NCI-H2107 treated with DMSO at 0.1 percent for 48 hours (cell line): ENCODE results near the gene DUSP3.
A peak's percentile ranks its signal among the peaks of the same experiment; 100 is the strongest.

Experiments used
- DNase-seq: peaks from one replicate; lab custom pipeline; 2025; ENCODE audit not compliant: unreplicated experiment; lab: John Stamatoyannopoulos, UW

Gene DUSP3

DNA sequence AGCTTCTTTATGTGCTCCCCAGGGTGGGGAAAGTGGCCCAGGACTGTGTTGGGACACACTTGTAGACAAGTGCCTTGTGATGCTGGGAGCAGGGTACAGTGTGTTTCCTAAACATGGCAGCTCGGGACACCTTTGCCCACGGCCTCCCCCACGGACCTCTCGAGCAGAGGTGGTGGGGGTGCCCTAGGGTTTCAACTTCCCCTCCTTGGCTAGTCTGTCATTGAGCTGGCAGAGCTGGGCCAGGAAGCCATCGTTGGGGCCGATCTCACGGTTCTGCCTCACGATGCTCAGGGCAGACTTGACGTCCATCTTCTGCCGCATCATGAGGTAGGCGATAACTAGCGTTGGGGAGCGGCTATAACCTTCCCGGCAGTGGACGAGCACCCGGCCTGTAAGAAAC lies 9.4 kb downstream of the DUSP3 start:
- no peak for DNase-seq

DNA sequence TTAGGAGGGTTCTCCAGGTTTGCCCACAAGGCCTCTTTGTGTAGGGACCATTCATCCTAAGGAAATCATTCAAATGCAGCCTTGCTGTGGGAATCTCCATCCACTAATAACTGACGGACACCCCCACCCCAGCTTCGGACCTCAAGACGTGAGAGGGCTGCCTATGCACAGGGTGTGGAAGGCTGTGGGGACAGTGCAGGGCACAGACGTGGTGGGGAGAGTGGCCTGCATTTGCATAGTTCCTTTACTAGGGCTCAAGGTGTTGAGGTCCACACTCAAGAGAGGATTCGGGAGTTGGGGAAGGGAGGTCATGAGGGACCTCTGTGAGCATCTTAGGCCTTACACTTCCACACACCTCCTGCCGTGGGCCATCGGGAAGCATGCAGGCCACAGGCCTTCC lies 9.8 kb downstream of the DUSP3 start:
- no peak for DNase-seq

DNA sequence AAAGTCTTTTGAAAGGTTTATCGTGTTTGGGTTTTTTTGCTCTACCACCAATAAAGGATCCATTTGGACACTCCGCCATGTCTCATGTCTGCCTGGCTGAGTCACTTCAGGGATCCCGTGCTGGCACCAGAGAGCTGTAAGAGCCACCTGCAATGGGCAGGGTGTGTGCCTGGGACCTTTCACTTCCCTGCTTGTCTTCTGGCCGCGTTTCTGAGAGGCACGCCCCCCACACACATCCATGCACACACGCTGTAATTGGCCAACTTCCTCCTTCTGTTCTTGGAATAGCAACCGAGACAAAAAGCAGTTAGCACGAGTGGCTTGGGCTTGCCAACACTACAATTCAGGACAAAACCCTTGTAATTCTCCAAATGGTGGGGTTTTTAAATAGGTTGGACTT lies 10.4 kb downstream of the DUSP3 start:
- no peak for DNase-seq

DNA sequence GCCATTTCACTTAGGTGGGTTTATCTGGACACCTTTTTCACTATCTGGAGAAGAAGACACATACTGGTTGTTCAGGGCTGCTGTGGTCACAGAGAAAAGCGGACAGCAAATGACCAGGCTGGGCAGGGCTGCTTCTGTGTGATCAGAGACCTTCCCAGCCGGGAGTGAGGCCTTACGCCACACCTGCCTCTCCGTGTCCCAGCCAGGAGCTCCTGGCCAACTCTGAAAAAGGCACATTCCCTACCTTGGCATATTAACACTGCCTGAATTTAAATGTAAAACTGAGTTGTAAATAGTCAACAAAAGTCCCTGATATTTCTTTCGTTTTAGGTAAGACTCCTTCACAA lies 11.1 kb downstream of the DUSP3 start:
- DNase-seq = no peak

DNA sequence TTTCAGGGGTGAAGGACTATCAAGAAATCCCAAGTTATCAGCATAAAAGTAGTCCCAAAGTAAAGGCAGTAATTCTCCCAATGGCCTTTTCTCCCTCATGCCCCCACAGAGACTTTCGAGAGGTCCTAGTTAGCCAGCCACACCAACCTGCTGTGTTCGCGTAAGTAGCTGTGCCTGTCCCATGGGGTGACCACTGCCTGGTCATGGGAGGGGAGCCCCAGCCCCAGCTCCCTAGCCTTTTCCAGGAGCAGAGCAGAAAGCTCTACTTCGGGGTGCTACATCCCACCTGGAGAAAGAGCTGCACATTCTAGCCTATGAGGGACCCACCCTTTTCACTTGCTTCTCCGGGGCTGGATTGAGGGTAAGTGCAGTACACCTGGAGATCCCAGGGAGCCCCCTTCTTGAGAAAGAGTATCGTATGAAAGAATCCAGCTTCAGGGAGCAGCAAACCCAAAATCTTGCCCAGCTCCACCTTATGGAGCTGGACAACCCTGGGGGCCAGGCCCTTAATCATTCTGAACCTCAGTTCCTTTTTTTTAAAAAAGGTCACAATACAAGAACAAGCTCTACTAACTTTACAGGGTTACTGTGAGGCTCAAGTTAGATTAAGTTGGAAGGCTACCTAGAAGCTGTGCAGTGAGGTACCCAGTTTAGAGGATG lies 11.6 kb downstream of the DUSP3 start:
- DNase-seq = no peak

DNA sequence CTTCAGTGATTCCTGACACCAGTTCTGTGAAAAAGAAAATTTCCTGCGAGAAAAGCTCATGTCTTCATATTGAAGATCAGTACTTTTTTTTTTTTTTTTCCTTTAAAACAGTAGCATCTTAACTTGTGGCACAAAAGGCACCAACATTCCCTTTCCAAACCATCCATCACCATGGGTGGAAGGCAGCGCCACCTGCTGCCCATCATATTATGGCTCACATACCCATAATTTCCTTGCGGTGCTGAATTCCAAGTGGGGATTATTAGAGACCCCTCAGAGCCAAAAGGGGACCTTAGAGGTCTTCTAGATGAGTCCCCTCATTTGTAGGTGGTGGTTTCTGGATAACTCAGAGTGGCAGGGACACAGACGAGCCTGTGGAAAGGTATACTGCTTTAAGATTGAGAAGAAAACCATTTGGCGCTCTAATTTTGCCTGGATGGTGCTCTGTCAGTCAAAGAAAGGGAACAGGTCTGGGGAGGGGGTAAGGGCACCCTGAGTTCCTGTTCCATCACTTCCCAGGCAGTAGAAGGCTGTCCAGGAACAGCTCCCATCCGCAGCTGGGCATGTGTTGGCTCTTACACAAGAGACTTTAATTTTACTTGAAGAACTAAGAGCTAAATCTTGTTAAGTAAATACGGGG lies 12.2 kb downstream of the DUSP3 start:
- DNase-seq = no peak

DNA sequence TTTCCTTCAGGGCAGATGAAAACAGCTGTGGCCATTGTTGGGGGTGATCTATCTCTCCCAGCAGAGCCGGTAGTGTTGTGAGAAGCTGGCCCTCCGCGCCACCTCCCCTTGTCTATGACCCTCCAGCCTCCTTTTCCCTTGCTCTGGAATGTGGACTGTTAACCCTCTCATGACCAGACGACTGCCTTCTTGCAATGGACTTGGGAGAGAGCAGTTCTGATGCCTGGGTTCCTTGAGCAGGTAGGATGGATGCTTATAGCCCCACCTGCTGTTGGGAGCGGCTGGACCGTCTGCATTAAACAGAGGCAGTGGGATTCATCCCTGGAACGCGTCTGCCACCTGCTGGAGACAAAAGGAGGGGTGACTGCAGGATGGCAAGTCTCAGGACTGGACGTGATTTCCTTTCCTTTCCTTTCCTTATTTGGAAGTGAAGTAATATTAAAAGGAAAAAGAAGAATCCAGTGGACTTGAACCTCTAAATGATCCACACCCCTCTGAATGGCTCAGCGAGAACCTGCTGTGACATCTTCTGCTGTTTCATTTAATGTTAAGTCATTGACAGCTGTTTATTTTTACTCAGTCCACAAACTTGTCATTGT lies 18.4 kb downstream of the DUSP3 start:
- DNase-seq = peak; percentile 58

DNA sequence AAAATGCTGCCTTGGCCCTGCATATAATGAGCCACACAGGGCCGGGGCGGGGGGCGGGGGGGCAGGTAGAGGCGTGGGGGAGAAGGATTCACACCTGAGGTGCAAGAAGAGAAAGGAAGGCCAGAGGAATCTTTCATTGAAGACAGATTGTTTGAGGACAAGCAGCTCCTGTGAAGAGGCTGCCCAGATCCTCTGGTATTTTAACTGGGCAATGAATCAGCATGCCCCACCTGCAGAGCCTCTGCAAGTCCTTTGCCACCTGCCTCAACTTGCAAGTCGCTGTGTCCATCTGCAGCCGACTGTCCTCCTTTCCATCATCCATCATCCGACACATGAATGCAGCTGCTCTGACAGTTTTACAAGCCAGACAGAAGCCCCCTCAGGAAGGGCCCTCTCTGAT lies 18.9 kb downstream of the DUSP3 start:
- no peak for DNase-seq

DNA sequence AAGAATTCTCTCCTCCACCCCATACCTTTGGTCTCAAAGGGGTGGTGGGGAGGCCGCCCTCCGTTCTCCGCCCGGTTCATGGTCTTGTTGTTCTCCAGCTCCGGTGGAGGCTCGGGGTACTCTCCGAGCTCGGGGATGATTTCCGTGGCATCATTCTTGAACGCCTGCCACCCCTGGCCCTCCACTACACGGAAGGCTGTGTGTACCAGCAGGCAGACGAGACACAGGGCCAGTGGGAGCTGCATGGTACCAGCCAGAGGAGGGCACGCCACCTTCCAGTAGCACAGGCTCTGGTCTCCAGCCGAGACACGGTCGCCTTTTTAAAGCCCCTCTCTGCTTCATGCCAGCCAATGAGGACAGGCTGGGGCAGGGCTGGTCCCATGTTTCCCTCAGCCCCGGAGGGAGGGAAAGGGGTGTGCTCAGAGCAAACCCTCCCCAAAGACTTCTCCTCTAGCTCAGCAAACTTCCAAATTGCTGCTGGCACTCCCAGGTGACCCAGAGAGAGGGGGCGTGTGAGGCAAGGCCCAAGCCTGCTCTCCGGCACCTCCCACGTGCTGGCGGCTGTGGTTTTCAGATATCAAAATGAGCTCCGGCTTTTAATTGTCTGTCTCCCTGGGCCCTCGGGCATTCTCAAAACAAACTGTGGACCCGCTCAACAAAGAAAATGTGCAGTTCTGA lies 20.1 kb downstream of the DUSP3 start, which contains the start of gene SOST:
SOST (minus strand) TSS at position 295 of the 678 bp plus-strand sequence; CDS start at position 245, 50 bp downstream.
- DNase-seq = no peak

DNA sequence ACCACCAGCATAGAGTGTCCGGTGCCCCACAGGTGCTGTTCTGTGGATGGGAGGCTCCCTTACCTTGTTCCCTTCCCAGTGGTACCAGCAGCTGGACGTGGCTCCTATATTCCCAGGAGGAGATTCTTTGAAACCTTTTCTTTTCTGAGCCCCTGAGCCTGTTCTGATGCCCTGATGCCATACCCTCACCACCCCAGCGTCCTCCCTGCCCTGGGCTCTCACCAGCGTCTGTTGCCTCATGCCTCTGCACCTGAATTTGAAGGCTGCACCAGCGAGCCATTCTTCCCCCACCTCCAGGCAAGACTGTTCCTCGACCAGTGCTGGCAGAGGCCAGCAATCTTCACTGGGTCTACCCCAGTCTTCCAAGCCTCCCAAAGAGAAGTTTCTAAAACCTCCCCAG lies 20.7 kb downstream of the DUSP3 start:
- DNase-seq = no peak

DNA sequence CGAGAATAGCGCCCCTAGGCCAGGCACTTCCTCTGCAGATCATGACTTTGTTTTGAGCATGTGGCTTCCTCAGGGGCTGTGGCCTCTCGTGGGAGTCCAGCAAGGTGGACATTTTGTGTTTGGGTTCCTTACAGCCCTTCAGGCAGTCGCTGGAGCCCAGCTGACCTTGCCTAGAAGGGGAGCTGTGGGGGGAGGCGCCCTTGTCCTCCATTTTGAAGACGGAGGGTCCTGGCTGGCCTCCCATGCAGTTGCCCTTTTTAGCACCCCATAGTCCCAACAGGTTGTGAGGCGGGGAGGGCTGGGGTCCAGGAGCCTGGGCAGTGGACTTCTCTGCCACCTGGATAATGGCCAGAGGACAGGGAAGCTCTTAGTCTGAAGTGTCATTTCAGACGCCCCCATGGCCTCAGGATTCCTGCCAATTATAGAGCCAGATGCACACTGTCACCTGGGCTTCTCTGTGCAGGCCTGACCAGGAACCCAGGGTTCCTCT lies 21.6 kb downstream of the DUSP3 start:
- DNase-seq = no peak

DNA sequence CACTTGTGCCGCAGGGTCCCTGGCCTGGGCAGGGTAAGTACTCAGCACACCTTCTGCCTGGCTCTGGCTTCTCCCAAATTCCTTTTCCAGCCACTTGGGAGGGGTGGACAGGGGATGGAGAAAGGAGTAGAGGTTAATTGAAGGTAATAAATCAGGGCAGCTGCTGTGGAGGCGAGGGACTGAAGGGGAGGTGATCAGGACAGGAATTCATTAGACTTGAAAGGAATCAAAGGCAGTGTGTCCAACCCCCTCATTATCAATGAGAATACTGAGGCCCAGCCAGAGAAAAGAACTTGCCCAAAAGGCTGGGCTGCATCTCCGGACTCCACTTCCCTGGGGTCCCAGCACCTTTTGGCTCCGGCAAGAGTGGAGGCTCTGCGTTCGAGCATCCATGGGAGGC lies 22.6 kb downstream of the DUSP3 start:
- no peak for DNase-seq

DNA sequence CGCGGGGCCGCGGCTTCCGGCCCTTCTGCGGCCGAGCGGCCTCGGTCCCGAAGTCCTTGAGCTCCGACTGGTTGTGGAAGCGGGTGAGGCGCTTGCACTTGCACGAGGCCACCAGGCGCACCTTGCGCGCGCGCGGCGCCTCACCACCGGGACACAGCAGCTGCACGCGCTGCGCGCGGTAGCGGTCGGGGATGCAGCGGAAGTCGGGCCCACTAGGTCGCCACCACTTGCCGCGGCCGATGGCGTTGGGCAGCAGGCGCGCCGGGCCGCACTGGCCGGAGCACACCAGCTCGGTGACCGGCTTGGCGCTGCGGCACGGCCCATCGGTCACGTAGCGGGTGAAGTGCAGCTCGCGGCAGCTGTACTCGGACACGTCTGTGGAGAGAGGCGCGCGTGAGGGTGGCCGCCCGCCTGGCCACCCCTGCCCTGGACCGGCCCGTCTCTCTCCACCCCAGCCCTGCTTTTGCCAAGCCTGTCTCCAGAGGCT lies 23.3 kb downstream of the DUSP3 start:
- no peak for DNase-seq

DNA sequence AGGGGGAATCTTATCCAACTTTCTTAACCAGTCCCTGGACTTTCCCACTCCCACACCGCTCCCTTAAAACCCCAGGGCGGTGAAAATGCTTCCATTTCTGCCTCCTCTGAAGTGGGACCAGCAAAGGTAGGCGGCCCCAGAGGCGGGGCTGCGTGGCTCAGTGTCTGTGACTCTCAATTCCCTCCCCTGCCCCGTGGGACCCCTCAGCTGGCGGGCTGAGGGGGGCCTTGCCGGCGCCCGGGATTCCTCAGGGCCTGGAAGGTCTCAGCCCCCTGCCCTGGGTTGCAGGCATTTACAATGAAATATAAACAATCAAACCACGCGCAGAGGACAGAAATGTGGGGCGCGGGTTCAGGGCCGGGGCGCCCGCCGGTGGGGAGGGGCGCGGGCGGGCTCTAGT lies 23.8 kb downstream of the DUSP3 start:
- no peak for DNase-seq

DNA sequence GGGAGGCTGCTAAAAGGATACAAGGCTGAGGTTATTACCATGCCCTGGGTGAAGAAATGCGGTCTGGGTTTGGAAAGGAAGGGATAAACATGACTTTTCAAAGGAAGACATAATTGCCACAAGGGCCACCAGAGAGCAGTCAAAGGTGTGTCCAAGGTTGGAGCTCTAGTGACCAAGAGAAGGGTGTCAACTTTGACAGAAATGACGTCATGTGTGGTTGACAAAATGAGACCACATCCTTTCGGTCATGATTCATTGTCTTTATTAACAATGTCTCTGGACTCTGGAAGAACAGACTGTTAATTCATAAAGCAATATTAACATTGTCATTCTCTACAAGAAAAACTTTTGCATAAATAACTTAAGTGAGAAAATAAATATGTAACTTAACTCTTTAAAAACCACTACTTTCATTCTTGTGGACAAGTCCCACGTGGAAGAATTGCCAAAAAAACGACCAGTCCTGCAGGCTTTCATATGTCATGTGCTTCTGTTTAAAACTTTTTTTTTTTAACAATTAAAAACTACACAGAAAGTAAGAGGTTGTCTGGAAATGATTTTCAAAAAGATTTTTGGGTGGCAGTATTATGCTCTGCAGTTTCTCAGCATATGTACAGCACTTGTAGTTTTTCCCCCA lies 25.2 kb downstream of the DUSP3 start:
- DNase-seq = no peak

DNA sequence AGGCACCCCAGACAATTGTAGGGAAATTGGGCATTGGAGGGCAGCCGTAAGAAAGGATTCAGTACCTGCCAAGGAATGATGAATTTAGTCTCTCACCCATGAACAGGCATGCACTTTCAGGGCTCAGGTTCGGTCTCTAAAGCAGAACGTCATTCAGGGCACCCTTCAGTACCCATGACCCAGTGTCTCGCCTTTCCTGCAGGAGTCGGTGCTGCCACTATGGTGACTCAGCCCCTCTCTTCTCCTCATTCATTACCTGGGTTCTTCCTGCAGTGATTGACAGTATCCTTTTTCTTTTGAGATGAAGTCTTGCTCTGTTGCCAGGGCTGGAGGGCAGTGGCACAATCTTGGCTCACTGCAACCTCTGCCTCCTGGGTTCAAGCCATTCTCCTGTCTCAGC lies 28.6 kb downstream of the DUSP3 start:
- no peak for DNase-seq

DNA sequence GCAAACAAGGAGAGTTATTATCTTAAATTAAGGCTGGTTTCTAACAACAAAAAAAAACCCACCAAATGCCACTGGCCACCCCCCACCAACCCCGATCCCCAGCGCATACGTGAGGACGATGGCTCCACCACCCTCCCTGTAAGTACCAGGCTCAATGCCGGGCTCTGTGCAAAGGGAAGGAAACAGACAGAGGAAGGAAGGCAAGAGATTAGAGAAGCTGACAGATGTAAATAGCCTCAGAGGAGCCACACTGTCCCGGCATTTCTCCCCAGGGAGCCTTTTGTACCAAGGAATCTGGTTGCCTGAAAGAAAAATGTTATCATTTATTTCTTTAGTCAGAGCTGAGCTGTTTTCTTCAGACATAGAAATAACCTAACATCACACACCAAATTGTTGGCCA lies 33.2 kb downstream of the DUSP3 start:
- DNase-seq = no peak

DNA sequence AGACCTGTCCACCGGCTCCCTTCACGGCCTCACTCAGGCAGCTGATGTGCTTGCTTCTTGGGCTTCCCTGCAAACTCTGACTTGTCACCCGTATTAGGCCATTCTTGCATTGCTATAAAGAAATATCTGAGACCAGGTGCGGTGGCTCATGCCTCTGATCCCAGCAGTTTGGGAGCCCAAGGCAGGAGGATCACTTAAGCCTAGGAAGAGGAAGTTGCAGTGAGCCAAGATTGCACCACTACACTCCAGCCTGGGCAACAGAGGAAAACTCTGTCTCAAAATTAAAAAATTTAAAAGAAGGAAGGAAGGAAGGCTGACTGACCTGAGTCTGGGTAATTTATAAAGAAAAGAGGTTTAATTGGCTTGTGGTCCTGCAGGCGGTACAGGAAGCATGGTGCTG lies 37.1 kb downstream of the DUSP3 start:
- DNase-seq = no peak

DNA sequence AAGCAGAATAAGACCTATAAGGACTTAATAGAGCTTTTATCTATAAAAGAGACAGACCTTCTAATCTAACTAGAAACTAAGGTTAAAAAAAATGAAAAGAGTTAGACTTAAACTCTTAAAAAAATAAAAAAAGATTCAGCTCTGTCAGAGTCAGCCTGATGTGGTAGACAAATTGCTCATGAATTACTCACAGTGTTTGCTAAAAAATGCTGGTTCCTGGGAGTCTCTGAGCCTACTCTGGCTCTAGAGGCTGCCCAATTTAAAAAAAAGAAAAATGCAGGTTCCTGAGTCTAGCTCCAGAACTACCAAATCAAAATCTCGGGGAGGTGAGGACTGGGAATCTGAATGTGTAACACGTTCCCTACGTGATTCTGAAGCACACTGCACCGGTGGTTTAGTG lies 38.2 kb downstream of the DUSP3 start:
- no peak for DNase-seq

DNA sequence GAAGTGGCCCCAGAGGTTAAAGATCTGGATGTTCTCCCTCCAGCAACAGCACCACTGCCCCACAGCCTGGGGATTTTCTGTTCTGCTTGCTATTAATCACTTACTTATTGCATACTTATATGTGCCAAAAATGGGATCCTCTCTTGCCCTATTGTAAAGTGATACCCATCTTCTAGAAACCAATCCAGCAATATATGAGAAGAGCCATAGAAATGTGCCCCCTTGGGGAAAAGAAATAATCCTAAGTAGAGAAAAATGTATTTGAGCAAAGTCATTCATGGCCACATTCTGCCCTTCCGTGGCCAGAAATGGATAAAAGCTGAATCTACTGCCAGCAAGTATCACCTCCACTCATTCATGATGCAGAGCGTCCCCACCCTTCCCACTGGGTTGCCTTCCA lies 41.1 kb downstream of the DUSP3 start:
- no peak for DNase-seq

DNA sequence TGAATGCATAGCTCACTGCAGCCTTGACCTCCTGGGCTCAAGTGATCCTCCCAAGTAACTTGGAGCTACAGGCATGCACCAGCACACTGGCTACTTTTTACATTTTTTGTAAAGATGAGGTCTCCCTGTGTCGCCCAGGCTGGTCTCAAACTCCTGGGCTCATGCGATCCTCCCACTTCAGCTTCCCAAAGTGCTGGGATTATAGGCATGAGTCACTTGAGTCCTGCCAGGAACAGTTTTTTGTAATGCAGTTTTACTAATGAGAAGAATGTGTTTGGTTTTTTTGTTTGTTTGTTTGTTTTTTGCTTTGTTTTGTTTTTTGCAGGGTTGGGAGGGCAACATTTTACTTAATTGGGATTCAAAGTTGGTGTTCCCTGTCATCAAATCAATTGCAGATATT lies 42.4 kb downstream of the DUSP3 start:
- DNase-seq = no peak
